ENCODE measurements around the gene ESPNL. TPM values are rescaled to one million over a fixed set of nuclear protein-coding genes. Genes with fewer than 3 reads are reported as not detected.
A peak's percentile ranks its signal among the peaks of the same experiment; 100 is the strongest.
"Not testable (repeated sequence)": the region's sequence is repeated elsewhere in the genome, so short reads cannot be mapped to it uniquely, and the experiment has no call there.

ESPNL gene
- not detected for polyA plus RNA-seq

- no peak for DNase-seq
- Mint-ChIP-seq H3K27ac (peak within 1 kb of the TSS in 1 of 6 donors; percentile 28), H3K4me3 (no peak within 1 kb of the TSS), H3K27me3 (ENCODE audit: low read depth in 3 of 3) (no peaks in the 10 kb centered on the region), H3K4me1 (no peaks in the 10 kb centered on the region), H3K36me3 (peaks cover 0 to 2% (median 0%) of the 10 kb centered on the region in 3 donors), H3K9me3 (no peaks in the 10 kb centered on the region)
Observed at GRCh38 chr2:238100049-238100820, at the start of gene ESPNL. TSS of gene ESPNL (plus strand) at chr2:238100340. CDS start at chr2:238100420, 80 bp downstream.

GRCh38 chr2:238053191-238053776 lies 46.9 kb upstream of the ESPNL start:
- H3K4me1 Mint-ChIP-seq = peaks cover 4 to 10% of the 10 kb centered on the region in 2 donors
- H3K9me3 Mint-ChIP-seq = peaks cover 0 to 2% (median 0%) of the 10 kb centered on the region in 6 donors
- peaks cover 0 to 4% (median 2%) of the 10 kb centered on the region in 3 donors for H3K36me3 Mint-ChIP-seq
- H3K27ac Mint-ChIP-seq = peak overlapping the region in 1 of 6 donors; percentile 15
- peaks cover 0 to 18% (median 10%) of the 10 kb centered on the region in 3 donors for H3K27me3 Mint-ChIP-seq (ENCODE audit: low read depth in 3 of 3)
- no peak overlapping the region for H3K4me3 Mint-ChIP-seq
- no peak for DNase-seq

- H3K4me1 Mint-ChIP-seq = peaks cover 18 to 29% of the 10 kb centered on the region in 2 donors
- H3K27me3 Mint-ChIP-seq (ENCODE audit: low read depth in 3 of 3) = peaks cover 2 to 18% (median 8%) of the 10 kb centered on the region in 3 donors
- H3K36me3 Mint-ChIP-seq = peaks cover 2 to 9% (median 3%) of the 10 kb centered on the region in 3 donors
- H3K27ac Mint-ChIP-seq = no peak overlapping the region
- peak overlapping the region in 1 of 5 donors; percentile 10 for H3K4me3 Mint-ChIP-seq
- no peak for DNase-seq
- H3K9me3 Mint-ChIP-seq = no peaks in the 10 kb centered on the region
Observed at GRCh38 chr2:238055841-238056240, 44.3 kb upstream of the ESPNL start.

GRCh38 chr2:238057696-238058575 lies 42.2 kb upstream of the ESPNL start:
- peaks cover 2 to 18% (median 8%) of the 10 kb centered on the region in 3 donors for H3K27me3 Mint-ChIP-seq (ENCODE audit: low read depth in 3 of 3)
- not testable (repeated sequence) for H3K36me3 Mint-ChIP-seq, H3K9me3 Mint-ChIP-seq, DNase-seq
- H3K4me3 Mint-ChIP-seq = peak overlapping the region in 2 of 5 donors; percentile 18 to 69
- H3K4me1 Mint-ChIP-seq = peaks cover 29 to 46% of the 10 kb centered on the region in 2 donors
- peak overlapping the region in 3 of 6 donors; percentile 34 to 84 (median 71) for H3K27ac Mint-ChIP-seq

GRCh38 chr2:238059505-238059904 lies 40.6 kb upstream of the ESPNL start:
- no peaks in the 10 kb centered on the region for H3K9me3 Mint-ChIP-seq
- no peak for DNase-seq
- H3K4me1 Mint-ChIP-seq = peaks cover 29 to 48% of the 10 kb centered on the region in 2 donors
- peaks cover 2 to 9% (median 3%) of the 10 kb centered on the region in 3 donors for H3K36me3 Mint-ChIP-seq
- H3K4me3 Mint-ChIP-seq = peak overlapping the region; percentile 87 to 97 (median 91)
- H3K27me3 Mint-ChIP-seq (ENCODE audit: low read depth in 3 of 3) = peaks cover 2 to 14% (median 8%) of the 10 kb centered on the region in 3 donors
- peak overlapping the region in 4 of 6 donors; percentile 45 to 90 (median 86) for H3K27ac Mint-ChIP-seq

- Mint-ChIP-seq H3K4me3 (peak overlapping the region; percentile 87 to 97 (median 91)), H3K4me1 (peaks cover 29 to 48% of the 10 kb centered on the region in 2 donors), H3K27me3 (ENCODE audit: low read depth in 3 of 3) (peaks cover 2 to 14% (median 8%) of the 10 kb centered on the region in 3 donors), H3K27ac (peak overlapping the region; percentile 84 to 93 (median 88)), H3K36me3 (peaks cover 4 to 9% (median 6%) of the 10 kb centered on the region in 3 donors), H3K9me3 (no peaks in the 10 kb centered on the region)
- no peak for DNase-seq
Observed at GRCh38 chr2:238060096-238060541, 40.0 kb upstream of the ESPNL start.

- peak within 1 kb of the TSS; percentile 84 to 93 (median 90) for H3K27ac Mint-ChIP-seq
- H3K4me3 Mint-ChIP-seq = peak within 1 kb of the TSS; percentile 87 to 97 (median 91)
- H3K4me1 Mint-ChIP-seq = peaks cover 29 to 48% of the 10 kb centered on the region in 2 donors
- H3K9me3 Mint-ChIP-seq = no peaks in the 10 kb centered on the region
- peaks cover 6 to 9% (median 8%) of the 10 kb centered on the region in 3 donors for H3K36me3 Mint-ChIP-seq
- peak; percentile 94 to 97 (median 95) for DNase-seq
- H3K27me3 Mint-ChIP-seq (ENCODE audit: low read depth in 3 of 3) = peaks cover 2 to 14% (median 7%) of the 10 kb centered on the region in 3 donors
Observed at GRCh38 chr2:238060542-238061314, 39.4 kb upstream of the ESPNL start, which contains the start of gene SCLY. TSS of gene SCLY (plus strand) at chr2:238061001. CDS start at chr2:238061055, 54 bp downstream.

- no peak for DNase-seq
- H3K27ac Mint-ChIP-seq = peak overlapping the region; percentile 54 to 89 (median 84)
- peaks cover 2 to 12% (median 4%) of the 10 kb centered on the region in 3 donors for H3K27me3 Mint-ChIP-seq (ENCODE audit: low read depth in 3 of 3)
- peaks cover 29 to 52% of the 10 kb centered on the region in 2 donors for H3K4me1 Mint-ChIP-seq
- H3K9me3 Mint-ChIP-seq = no peaks in the 10 kb centered on the region
- peaks cover 6 to 15% (median 12%) of the 10 kb centered on the region in 3 donors for H3K36me3 Mint-ChIP-seq
- peak overlapping the region; percentile 81 to 91 (median 87) for H3K4me3 Mint-ChIP-seq
Observed at GRCh38 chr2:238061315-238062202, 38.6 kb upstream of the ESPNL start.

GRCh38 chr2:238063414-238064189 lies 36.5 kb upstream of the ESPNL start:
- H3K4me1 Mint-ChIP-seq = peaks cover 27 to 52% of the 10 kb centered on the region in 2 donors

GRCh38 chr2:238064376-238064775 lies 35.8 kb upstream of the ESPNL start:
- H3K27ac Mint-ChIP-seq = no peak overlapping the region
- peaks cover 12 to 26% (median 25%) of the 10 kb centered on the region in 3 donors for H3K36me3 Mint-ChIP-seq
- H3K27me3 Mint-ChIP-seq (ENCODE audit: low read depth in 3 of 3) = peaks cover 0 to 4% (median 2%) of the 10 kb centered on the region in 3 donors
- no peaks in the 10 kb centered on the region for H3K9me3 Mint-ChIP-seq
- no peak for DNase-seq
- H3K4me3 Mint-ChIP-seq = no peak overlapping the region
- H3K4me1 Mint-ChIP-seq = peaks cover 27 to 55% of the 10 kb centered on the region in 2 donors

More at GRCh38 chr2:238063414-238064189, 36.5 kb upstream of the ESPNL start:
- DNase-seq = no peak
- H3K27me3 Mint-ChIP-seq (ENCODE audit: low read depth in 3 of 3) = peaks cover 0 to 4% (median 2%) of the 10 kb centered on the region in 3 donors
- H3K9me3 Mint-ChIP-seq = no peaks in the 10 kb centered on the region
- H3K4me3 Mint-ChIP-seq = no peak overlapping the region
- no peak overlapping the region for H3K27ac Mint-ChIP-seq
- peaks cover 9 to 29% (median 22%) of the 10 kb centered on the region in 3 donors for H3K36me3 Mint-ChIP-seq
